Glutamatergic neuron (in vitro differentiated cells): ENCODE results near the gene SPIRE2. TPM values are rescaled to one million over a fixed set of nuclear protein-coding genes. Genes with fewer than 3 reads are reported as not detected.

ENCODE experiments used
- DNase-seq: peaks from one replicate; pipeline ENCODE4 v3.0.0; 2022
- H3K27ac Mint-ChIP-seq: one replicate; pipeline ENCODE4 v1.8.0; 2020; ENCODE audit warnings: mild to moderate bottlenecking, mixed read lengths, inconsistent platforms; ENCODE audit not compliant: unreplicated experiment
- H3K27me3 Mint-ChIP-seq: one replicate; pipeline ENCODE4 v1.8.0; 2020; ENCODE audit warnings: mild to moderate bottlenecking, moderate library complexity, mixed read lengths, inconsistent platforms; ENCODE audit not compliant: unreplicated experiment
- H3K36me3 Mint-ChIP-seq: one replicate; pipeline ENCODE4 v1.8.0; 2020; ENCODE audit warnings: mild to moderate bottlenecking, mixed read lengths, inconsistent platforms; ENCODE audit not compliant: unreplicated experiment
- H3K4me1 Mint-ChIP-seq: one replicate; pipeline ENCODE4 v1.8.0; 2020; ENCODE audit warnings: mild to moderate bottlenecking, low read depth, mixed read lengths, inconsistent platforms; ENCODE audit not compliant: unreplicated experiment
- H3K4me3 Mint-ChIP-seq: one replicate; pipeline ENCODE4 v1.8.0; 2020; ENCODE audit warnings: mild to moderate bottlenecking, mixed read lengths, inconsistent platforms; ENCODE audit not compliant: unreplicated experiment
- H3K9me3 Mint-ChIP-seq: one replicate; pipeline ENCODE4 v1.8.0; 2020; ENCODE audit warnings: mild to moderate bottlenecking, moderate library complexity, mixed read lengths, inconsistent platforms; ENCODE audit not compliant: unreplicated experiment
- CTCF ChIP-seq: fragments of 200-600 bp; sonication (generic); IDR thresholded peaks from one replicate; pipeline ENCODE4 v1.5.0; 2021; ENCODE audit not compliant: partially characterized antibody, unreplicated experiment
- total RNA-seq: library from RNA; stranded (reverse); fragmentation: NEBNext Ultra II Directional; extraction: Animal tissue kit (Norgen Biotek cat#: 25700); gene quantifications from one replicate; pipeline ENCODE4 v1.2.1, GENCODE V29; 2021; ENCODE audit not compliant: unreplicated experiment

Gene SPIRE2
- total RNA-seq, 1 donor from 2014 or later, result 39.2 TPM

DNA sequence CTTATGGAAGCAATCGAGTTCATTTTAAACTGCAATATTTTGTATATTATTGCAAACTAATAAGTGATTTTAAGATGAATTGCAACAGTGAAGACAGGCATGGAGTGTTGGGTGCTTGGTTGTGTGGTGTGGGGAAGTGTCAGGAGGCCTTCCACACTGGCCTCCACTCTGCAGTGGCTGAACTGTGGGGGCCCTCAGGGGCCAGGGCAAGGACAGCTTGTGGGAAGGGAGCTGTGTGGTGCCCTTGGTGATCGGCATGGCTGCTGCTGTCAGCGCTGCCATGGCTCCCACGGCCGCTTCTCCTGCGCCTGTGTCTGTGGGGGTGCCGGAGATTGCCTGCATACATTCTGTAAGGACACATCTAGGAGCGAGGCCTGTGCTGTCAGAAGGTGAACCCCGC lies 64.4 kb downstream of the SPIRE2 start:
- no peak for TF ChIP-seq CTCF
- Mint-ChIP-seq H3K27ac (no peak overlapping the region), H3K4me1 (no peaks in the 10 kb centered on the region), H3K27me3 (peaks cover 4% of the 10 kb centered on the region), H3K9me3 (peaks cover 7% of the 10 kb centered on the region), H3K4me3 (no peak overlapping the region), H3K36me3 (no peaks in the 10 kb centered on the region)
- no peak for DNase-seq

DNA sequence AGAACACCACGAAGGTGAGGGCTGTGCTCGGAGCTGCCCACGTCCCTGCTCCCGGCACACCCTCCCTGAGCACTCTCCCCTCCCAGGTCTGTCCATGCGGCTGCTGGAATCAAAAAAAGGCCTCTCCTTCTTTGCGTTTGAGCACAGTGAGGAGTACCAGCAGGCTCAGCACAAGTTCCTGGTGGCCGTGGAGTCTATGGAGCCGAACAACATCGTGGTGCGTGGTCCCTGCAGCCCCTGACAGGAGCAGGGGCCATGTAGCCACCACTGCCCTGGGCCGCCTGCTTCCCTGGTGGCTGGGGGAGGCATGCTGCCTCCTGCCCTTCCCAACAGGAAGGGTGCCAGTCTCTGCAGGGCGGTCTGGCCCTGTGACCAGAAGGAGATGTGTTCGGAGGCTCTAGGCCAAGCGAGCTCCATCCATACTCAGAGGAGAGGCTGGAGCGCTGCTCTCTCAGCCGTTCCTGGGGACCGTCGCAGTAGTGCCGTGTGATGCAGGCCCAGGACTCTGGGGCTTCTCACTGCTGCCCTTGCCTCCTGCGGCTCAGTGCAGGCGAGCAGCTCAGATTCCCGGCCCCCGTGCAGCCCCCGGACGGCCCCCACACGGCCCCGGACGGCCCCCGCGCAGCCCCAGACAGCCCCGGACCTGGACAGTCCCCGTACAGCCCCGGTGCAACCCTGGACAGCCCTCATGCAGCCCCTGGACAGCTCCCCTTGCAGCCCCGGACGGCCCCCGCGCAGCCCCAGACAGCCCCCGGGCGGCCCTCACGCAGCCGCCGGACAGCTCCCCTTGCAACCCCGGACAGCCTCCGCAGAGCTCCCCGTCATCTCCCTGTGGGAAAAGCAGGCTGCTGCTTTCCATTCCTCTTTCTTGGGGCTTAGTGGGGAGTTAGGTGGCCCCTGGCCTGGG lies 65.6 kb downstream of the SPIRE2 start:
- Mint-ChIP-seq H3K36me3 (peaks cover 3% of the 10 kb centered on the region), H3K9me3 (peaks cover 9% of the 10 kb centered on the region), H3K27me3 (peaks cover 4% of the 10 kb centered on the region), H3K4me1 (no peaks in the 10 kb centered on the region), H3K4me3 (no peak overlapping the region), H3K27ac (no peak overlapping the region)
- no peak for TF ChIP-seq CTCF
- no peak for DNase-seq

- peaks cover 15% of the 10 kb centered on the region for H3K9me3 Mint-ChIP-seq
Observed at GRCh38 chr16:89895482-89896250, 67.4 kb downstream of the SPIRE2 start.

DNA sequence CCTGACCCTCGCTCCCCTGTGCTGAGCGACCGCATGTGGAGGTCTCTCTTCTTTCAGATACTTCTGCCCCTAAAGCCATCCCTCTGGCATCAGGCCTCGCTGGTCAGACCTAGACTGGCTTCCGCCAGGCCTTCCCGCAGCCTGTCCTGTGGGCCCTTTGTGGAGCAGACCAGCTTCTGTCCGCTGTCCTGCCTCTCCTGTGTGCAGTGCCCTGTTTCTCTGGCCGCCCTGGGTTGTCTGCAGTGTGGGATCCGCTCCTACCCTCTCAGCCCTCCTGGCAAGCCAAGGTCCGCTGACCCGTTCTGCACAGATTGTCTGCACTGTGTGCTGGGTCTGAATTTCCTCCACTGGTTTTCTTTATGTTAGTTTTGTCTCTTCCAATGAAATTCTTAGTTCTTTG lies 68.9 kb downstream of the SPIRE2 start:
- peaks cover 2% of the 10 kb centered on the region for H3K27me3 Mint-ChIP-seq

More at GRCh38 chr16:89895482-89896250, 67.4 kb downstream of the SPIRE2 start:
- Mint-ChIP-seq H3K4me3 (no peak overlapping the region), H3K36me3 (peaks cover 5% of the 10 kb centered on the region), H3K27ac (no peak overlapping the region), H3K4me1 (no peaks in the 10 kb centered on the region), H3K27me3 (peaks cover 2% of the 10 kb centered on the region)
- no peak for TF ChIP-seq CTCF
- DNase-seq, result no peak

More for the DNA sequence above, 68.9 kb downstream of the SPIRE2 start:
- Mint-ChIP-seq H3K4me3 (no peak overlapping the region), H3K4me1 (no peaks in the 10 kb centered on the region), H3K27ac (no peak overlapping the region), H3K36me3 (peaks cover 5% of the 10 kb centered on the region), H3K9me3 (peaks cover 12% of the 10 kb centered on the region)
- TF ChIP-seq CTCF, result no peak
- DNase-seq, result no peak
